A172 (cell line): ENCODE results near the gene PPA1. TPM values are rescaled to one million over a fixed set of nuclear protein-coding genes. Genes with fewer than 3 reads are reported as not detected.

Experiments
- DNase-seq: peaks from one replicate; pipeline ENCODE4 v3.0.0-alpha.2; 2015; ENCODE audit warnings: low spot score
- total RNA-seq: library from RNA; depleted of rRNA; stranded (reverse); fragments of >200 nt; shearing (Covaris generic); gene quantifications from 2 replicates; pipeline ENCODE4 v1.2.3, GENCODE V29; 2014; rRNA removed

Gene PPA1
- 184 and 272 TPM in 2 replicates for total RNA-seq

DNA sequence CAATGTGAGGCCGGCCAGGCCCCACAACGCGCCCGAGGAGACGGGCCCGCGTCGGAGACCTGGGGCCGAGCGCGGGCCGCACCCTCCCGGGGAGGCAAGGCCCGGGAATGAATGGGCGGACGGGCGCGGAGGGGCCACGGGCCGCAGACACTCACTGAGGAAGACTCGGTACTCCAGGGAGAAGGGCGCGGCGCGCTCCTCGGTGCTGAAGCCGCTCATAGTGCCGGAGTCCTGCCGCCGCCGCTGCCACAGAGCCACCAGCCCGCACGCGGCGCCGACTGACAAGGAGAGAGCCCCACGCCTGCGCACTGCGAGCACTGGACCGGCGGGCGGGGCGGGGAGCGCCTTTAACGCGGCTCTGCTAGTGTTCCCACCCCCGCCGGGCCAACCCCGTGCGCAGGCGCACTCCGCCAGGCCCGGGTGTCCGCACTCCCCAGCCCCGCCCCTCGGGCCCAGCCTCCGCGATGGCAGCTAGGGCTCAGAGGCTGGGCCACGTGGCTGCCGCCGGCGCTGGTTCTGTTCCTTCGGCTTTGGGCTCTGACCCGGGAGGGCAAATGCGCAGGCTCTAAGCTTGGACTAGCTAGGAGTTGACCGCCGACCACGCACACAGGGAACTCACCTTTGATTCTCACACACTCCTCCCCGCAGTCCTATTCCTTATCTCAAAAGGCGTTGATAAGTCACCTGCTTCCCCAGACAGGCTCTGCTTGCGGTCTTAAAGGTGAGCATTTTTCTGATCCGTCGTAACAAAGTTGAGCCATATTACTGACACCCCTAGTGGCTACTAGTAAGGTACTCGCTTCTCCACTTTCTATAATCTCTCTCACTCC is at the start of gene PPA1:
TSS of gene PPA1 (minus strand) at position 321 of the 830 bp plus-strand sequence. CDS start at position 219, 102 bp downstream.
- peak; percentile 91 for DNase-seq

DNA sequence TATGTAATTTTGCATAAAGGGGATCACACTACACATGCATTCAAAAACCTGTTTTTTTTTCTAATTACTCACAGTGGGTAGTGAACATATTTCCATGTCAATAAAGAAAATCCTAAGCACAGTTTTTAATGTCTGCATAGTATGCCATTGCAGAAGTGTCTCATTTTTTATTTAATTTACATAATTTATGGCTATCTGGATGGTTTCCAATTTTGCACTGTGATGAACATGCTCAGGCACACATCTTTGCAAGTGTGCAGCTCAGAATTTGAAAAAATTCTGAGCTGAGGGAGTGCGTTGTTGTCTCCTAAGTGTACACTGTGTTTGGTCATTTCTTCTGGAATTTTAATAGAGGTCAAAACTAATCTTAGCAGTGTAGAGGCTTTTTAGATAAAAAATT is 48.4 kb upstream of the PPA1 start:
- no peak for DNase-seq

DNA sequence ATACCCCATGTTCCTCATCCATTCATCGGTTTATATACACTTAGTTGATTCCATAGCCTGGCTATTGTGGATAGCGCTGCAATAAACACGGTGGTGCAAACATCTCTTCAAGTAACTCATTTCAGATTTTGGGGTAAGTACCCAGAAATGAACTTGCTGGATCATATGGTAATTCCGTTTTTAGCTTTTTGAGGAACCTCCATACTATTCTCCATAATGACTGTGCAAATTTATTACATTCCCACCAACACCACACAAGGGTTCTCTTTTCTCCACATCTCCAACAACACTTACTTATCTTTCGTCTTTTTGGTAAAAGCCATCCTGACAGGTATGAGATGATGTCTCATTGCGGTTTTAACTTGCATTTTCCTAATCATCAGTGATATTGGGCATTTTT is 46.9 kb upstream of the PPA1 start:
- DNase-seq = no peak

DNA sequence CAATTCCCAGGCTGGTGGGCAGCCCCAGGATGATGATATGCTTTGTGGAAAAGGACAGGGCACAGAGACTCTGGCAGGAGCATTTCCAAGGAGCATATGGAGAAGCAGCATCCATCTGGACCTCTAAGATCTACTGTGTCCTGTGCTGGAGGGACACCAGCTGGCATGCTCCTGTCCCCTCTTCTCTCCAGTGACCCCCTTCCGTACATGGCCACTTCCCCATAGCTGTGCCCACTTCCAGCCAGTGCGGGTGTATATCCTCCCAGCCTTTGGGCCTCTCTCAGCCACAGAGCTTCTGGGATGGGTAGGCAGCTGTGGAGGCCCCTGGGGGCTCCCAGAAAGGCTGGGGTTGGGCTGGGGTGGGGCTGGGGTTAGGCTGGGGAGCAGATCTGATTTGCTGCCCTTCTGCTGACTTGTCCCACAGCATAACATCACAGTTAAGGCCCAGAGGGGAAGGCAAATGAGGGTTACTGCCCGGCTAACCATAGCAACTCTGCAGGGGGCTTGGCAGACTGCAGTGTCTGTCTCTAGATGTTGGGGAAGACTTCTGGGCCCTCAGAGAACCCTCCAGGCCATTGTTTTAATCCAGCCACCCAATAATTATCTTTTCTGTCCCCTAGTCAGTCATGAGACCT is 44.3 kb upstream of the PPA1 start:
- DNase-seq = no peak

DNA sequence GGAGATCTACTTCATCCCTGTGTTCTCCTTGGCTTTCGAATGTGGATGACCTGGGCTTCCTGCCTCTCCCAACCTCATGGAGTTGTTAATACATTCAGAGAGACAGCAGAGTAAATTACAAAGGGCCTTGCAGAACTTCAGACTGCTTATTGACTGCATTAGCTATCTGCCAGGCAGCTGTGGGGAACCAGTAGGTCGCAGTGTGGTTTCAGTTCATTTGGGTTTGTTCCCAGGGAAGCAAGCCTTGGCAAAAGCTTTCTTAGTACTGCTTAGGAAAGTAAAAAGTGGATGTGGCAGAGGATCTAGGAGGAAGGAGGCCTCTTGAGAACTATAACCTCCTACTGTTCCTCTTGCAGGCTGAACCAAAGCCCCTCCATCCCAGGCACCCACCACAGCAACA is 41.4 kb upstream of the PPA1 start:
- DNase-seq = peak; percentile 29

DNA sequence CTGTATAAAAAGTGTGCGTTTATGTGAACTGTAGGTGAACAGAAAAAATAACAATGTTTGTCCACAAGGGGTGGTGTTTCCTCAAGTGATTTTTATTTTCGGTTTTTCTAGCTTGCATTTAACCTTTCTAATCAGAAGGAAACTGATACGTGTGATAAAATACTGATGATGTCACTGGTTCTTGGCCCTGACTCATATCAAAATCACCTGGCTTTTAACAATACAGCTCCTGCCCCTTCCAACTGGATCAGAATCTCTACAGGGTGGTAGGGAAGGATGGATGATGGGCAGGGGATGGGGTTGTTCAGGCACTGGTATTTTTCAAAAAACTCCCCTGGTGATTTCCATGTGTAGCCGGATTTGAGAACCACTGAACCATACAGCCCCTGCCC is 39.7 kb upstream of the PPA1 start:
- peak; percentile 61 for DNase-seq

DNA sequence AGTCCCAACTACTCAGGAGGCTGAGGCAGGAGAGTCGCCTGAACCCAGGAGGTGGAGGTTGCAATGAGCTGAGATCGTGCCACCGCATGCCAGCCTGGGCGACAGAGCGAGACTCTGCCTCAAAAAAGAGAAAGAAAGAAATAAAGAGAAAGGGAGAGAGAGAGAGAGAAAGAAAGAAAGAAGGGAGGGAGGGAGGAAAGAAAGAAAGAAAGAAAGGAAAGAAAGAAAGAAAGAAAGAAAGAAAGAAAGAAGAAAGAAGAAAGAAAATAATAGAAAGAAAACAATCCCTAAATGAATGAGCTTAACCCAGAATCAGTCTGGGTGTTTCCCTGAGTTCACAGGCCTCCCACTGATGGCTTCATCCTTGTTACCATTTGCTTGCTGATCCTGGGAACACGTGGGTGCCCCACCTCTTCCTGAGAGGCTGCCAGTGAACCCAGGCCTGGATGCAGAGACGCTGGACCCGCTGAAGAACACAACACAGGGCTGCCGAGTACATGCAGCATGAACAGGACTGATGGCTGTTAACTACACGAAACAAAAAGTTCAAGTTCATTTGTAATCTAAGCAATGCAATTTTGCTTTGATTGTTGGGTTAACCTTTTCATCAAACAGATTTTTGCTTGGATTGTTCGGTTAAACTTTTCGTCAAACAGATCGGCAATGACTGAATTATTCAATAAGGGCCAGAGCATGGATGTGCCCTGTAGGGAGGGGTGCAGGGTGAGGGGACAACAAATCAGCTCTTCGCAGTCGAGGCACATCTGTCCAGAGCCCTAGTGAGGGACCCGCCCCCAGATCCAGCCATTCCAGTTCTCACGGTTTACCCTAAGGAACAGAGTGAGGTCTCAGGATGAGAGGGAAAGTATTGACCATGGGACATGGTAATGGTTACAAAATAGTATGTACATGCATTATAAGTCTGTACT is 39.0 kb upstream of the PPA1 start:
- DNase-seq = no peak

DNA sequence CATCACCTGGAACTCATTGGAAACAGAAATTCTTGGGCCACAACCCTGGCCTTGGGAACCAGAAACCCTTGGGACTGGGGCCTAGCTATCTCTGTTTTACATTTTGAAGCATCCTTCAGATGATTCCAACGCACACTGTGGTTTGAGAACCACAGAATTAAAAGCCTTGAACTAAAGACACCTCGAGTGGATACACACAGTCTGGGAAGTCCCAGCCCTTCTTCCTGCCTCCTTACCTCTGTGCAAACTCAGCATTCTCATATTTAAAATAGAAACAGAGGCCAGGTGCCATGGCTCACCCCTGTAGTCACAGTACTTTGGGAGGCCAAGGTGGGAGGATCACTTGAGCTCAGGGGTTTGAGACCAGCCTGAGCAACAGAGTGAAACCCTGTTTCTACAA is 37.7 kb upstream of the PPA1 start:
- no peak for DNase-seq

DNA sequence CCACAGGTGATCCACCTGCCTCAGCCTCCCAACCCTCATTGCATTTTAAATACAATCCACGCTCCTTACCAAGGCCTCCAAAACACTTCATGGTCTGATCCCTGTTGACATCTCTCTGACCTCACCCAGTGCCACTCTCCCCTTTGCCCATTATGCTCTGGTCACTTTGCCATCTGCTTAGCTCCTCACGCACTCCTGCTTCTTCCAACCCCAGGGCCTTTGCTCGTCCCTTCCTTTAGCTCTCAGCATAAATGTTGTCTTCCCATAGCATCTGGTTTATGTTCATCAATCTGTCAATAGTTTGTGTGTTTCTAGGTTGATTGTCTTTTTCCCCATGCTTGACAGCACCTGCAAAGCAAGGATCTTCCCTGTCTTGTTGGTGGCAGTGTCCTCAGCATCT is 36.5 kb upstream of the PPA1 start:
- DNase-seq = no peak

DNA sequence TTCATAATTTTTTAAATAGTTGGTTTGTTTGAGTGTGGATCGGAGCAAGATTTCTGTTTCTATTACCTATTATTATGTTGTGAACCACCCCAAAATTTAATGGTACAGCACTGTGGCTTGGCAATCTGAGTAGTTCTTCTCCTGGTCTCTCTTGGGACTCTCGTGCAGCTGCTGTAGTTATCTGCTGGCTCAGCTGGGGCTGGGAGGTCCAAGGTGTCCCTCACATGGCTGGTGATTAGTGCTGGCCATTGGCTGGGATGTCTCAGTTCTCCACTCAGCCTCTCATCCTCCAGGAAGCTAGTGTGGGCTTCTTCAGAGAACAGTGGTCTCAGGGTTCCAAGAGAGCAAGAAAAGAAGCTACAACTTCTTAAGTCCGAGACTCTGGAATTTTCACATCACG is 35.1 kb upstream of the PPA1 start:
- DNase-seq = no peak

DNA sequence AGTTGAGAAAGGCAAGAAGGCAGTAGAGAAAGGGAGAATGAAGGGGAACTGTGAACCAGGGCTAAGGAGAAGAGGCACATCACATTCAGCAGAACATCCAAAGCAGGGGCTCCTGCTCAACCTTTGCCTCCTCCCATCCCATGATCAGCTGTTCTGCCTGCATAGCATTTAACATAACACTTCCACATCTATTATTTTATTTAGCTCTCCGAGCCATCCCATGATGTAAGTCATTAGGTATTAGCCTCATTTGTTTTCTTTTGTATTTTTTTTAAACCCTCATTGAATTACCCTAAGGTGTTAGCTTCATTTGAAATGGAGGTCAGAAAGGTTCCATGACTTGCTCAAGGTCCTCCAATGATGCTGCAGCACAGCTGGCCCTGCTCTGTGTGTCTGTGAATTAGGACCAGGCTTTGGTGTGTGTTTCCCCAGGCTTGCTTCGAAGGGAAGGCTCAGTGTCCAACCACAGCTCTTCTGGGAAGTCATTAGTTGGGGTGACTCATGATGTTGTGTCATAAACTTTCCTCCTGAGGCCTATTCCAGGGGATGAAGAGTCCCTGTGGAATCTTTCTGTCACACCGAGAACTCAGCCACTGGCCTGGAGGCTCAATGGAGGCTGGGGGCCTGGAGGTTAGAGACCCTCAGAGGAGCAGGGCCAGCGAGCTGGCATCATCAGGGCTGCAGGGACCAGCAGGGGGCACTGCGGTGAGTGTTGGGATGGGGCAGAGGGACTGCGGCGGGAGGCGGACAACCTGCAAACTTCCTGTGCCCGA is 34.1 kb upstream of the PPA1 start:
- peak; percentile 97 for DNase-seq

DNA sequence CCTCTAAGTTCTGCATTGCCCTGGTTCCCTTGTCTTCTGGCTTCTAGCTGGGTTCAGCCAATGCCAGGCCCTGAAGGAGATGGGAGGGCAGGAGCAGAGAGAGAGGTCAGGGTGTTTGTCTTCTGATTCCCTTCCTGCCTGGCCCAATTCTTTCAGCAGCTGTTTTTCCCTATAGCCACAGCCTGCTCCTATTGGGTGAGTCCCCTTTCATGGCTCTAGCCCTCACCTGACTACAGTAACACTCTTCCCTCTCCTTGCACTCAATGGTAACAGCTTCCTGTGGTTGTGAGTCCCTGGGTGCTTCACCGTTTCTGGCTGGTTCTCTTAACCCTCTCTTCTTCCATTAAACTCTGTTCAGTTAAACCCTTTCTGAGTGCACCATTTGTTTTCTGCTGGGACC is 33.5 kb upstream of the PPA1 start:
- no peak for DNase-seq

DNA sequence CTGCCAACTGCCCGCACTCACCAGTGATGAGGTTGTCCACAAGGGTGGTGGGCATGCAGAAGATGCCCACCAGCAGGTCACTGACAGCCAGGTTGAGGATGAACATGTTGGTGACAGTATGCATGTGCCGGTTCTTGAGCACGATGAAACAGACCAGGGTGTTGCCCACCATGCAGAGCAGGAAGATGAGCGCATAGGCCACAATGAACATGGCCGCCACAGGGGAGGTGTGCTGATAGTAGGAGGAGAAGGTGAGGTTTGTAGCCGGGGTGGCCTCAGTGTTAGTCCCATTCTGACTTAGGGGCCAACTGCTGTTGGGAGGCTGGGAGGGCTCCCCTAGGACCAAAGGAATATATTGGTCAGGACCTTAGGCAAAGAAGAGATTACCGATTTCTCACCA is 32.8 kb upstream of the PPA1 start:
- no peak for DNase-seq

DNA sequence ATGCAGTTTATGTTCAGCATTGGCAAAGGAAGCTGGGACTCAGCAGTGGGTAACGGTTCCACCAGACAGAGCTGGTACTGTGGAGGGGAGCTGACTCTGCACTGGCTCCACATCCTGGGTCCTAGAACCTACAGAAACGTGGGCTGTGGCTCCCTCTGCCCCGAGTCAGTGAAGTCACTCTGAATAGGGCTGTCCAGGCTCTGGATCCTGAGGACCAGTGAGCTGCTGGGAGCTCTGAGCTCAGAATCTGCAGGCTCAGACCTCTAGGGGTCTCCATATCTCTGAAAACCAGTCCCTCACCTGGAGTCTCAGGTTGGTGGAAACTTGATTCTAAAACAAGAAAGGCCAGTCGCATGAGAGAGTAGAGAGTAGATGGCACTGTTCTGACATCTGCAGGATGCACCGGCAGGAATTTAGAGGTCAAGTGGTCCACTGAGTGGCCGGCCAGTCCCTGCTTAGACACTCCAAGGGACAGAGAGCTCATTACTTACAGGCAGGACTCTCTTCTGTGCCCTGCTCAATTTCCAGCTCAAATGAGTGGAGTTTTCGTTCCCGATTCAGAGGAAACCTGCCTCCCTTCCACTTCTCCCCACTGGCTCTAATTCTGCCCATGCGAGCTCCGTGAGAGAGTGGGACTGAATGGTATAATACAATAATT is 31.9 kb upstream of the PPA1 start:
- no peak for DNase-seq

DNA sequence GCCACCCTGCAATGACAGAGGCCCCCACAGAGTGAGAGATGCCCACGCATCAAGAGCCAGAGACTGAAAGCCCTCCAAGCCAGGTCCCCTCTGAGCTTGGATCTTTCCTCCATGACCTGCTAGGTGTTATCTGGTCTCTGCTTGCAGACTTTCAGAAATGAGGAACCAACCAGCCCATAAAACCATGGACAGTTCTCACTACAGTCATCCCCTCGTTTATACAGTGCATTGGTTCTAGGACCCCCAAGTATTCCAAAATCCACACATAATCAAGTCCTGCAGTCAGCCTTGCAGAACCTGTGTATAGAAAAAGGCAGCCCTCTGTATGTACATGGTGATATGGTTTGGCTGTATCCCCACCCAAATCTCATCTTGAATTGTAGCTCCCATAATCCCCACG is 27.5 kb upstream of the PPA1 start:
- no peak for DNase-seq

DNA sequence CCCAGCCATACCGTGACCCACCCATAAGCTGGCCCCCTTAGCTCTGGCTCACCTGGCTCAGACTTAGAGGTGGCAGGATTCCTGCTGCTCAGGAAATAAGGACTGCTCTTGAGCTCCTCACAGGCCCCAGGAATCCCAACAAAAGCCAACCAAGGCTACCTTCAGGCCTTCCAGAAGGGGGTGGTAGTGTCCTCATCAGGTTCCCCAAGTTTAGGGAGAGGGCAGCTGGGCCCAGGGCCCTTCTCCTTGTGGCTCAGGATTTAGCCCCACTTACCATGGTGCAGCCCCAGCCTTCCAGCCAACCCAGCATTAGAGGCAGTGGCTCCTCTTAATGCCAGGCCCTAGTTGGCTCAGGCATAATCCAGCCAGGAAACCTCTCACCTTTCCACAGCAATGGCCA is 27.0 kb upstream of the PPA1 start:
- DNase-seq = no peak

DNA sequence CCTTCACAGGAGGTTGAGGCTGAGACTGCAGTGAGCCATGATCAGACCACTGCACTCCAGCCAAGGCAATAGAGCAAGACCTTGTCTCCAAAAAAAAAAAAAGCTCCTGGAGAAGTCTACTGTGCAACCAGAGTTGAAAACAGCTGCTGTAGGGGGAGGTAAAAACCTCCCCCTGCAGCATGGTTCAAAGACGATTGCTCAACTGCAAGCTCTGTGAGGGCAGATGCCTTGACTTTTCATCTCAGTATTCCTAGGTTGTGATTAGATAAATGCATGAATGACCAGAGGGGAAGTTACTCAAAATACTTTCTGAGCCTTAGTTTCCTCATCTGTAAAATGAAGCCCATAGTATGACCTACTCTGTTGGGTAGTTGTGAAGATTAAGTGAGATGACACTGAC is 25.0 kb upstream of the PPA1 start:
- no peak for DNase-seq

DNA sequence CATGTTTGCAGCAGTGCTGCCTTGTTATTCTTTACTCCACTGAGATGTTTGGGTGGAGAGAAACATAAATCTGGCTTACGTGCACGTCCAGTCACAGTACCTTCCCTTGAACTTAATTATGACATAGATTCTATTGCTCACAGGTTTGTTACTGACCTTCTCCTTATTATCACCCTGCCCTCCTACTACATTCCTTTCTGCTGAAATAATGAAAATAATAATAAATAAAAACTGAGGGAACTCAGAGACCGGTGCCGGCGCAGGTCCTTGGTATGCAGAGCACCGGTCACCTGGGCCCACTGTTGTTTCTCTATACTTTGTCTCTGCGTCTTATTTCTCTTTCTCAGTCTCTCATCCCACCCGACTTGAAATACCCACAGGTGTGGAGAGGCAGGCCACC is 24.6 kb upstream of the PPA1 start:
- DNase-seq = peak; percentile 42

DNA sequence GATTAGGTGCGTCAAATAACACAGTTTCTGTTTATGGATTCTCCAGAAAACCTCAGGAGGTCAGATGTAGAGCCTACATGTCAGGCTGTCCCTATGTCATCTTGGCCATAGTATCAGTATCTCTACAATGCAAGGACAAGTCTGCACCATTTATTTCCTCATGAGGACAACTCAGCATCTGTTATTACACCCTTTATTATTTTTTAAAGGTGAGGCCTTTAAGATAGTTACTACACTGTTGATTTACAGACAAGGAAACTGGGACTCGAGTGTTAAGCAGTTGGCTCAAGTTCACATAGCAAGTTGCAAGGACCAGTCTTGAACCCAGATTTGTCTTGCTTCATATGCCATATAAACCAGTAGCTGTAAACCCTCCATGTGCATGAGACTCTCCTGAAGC is 23.2 kb upstream of the PPA1 start:
- DNase-seq = no peak

DNA sequence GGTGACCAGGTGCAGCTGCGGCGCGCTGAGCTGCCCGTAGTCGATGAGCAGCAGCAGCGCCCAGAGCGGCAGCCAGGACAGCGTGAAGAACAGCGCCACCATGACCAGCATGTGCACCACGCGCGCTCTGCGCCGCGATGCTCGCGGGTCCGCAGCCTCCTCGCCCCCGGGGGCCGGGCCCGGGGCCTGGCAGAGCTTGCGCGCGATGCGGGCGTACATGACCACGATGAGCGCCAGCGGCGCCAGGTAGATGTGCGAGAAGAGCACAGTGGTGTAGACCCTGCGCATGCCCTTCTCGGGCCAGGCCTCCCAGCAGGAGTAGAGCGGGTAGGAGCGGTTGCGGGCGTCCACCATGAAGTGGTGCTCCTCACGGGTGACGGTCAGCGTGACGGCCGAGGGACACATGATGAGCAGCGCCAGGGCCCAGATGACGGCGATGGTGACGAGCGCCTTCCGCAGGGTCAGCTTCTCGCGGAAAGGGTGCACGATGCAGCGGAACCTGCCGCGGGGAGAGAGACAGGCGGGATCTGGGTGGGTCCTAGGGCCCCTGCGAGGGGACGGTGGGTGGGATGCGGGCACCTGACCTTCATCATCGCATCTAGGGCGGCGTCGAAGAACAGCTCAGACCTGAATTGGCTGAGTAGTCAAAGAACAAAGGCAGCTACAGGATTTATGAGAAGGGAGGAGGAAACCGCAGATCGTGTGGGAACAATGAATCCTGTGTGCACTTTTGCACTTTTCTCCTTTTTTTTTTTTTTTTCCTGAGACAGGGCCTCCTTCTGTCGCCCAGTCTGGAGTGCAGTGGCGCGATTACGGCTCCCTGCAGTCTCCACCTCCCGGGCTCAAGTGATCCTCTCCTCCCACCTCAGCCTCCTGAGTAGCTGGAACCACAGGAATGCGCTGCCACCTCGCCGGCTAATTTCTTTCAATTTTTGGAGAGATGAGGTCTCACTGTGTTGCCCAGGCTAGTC is 22.4 kb upstream of the PPA1 start:
- peak; percentile 97 for DNase-seq
